NCI-H1436 (cell line): Measurements from ENCODE around the gene KRT35.
A peak's percentile ranks its signal among the peaks of the same experiment; 100 is the strongest.

ENCODE experiments used
- DNase-seq: peaks from one replicate; lab custom pipeline; 2025; lab: John Stamatoyannopoulos, UW

KRT35 gene

DNA sequence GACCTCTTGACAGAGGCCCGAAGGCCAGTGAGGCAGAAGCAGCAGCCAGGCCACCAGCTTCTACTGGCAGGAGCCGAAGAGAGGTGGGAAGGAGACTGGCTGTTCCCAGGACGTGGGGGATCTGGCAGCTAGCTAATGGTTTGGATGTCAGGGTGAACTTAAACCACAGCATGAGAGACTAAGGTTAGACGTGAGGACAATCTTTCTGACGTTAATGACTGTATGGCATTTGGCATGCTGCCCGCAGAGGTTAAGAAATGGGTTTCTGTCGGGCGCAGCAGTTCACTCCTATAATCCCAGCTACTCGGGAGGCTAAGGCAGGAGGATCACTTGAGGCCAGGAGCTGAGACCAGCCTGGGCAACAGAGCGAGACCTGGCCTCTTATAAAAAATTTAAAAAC, 30.8 kb upstream of the KRT35 start:
- DNase-seq = no peak

- DNase-seq = no peak
These were observed 30.2 kb upstream of the KRT35 start for GRCh38 chr17:41511116-41511515.

DNA sequence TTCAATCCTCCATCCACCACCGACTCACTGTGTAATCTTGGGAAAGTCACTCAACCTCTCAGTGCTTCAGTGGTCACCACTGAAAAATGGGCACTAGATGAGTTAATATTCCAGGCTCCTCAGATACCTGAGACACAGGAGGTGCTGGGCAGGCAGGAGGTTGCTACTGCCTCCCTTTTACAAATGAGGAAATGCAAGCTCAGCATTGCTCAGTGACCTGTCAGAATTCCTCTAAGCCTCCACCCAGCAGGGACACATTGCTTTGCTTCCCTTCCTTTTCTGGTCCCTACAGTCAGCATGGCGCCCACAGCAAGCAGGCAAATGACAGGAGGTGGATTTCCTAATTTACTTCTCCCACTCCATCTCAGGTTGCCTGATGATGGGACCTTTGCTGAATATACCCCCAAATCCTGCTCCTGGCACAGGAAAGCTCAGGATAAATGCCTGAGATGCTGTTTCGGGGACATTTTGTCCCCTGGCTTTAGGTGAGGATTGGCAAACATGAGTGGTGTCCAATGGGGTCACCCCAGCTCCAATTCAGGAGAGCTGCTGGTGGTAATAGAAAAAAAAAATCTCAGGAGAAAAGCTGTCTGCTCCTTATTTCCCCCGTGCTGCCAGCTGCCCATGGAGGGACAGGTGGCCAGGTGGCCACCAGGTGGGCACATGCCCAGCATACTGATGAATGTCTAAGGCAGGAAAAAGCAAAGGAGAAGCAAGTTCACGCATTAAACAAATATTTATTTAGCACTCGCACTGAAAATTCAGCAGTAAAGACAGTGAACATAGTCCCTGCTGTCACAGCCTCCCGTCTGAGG, 29.5 kb upstream of the KRT35 start:
- no peak for DNase-seq

DNA sequence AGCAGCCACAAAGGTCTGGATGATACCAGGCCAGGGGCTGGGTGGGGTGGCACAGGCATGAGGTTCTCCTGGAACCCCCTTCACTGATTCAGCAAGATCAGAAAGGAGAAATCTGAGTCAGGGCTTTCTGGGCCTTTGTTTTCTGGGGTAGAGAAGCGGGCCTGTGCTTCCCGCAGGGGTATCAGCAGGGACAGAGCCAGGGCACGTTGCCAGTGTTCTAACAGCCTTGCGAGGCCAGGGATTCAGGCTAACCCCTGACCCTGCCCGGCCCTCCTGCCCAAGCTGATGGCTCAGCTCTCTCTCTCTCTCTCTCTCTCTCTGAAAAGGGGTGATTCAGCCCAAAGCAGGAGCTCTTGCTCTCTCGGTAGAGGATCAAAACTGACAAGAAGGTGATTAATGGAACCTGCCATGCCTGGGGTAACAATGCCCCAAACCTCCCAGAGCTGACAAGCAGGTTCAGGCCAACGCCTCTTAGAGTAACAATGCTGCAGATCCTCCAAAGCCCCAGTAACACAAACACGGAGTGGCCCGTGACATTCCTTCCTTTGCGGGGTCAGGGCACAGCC, 26.4 kb upstream of the KRT35 start:
- no peak for DNase-seq

DNA sequence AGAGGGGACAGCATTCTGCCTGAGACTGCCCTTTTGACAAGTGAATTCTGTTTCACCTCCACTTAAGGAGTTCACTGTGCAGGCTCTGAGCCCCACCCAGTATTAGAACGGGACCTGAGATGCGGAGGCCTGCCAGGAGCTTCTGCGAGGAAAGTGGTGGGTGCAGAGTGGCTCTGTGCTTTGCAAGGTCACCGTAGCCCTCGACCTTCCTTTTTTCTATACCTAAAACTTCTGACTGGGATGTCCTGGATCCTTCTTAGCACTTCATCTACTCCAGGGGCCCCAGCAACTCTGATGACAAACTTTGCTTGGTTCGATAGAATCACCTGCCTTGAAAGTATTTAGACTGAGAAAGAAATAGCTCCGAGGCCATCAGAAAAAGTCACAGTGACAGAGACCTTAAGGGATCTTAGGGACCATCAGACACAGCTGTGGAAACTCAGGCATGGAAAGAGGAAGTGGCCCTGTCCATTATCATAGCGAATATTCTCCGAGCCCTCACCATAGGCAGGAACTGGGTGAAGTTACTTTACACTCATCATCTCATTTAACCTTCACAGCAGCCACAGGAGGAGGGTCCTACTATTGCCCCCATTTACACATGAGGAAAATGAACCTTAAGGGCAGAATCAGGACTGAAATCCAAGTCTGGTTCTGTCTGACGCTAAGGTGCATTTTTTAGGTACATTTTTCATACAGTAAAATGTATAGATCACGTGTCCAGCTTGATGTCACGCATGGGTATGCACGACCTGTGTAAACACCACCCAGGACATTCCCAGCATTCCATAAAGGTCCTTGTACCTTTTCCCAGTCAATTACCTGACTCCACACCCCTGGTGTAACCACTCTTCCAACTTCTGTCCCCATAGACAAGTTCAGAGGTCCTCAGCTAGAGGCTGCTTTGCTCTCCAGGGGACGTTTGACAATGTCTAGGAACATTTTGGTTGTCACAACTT, 25.1 kb upstream of the KRT35 start:
- no peak for DNase-seq

- no peak for DNase-seq
These were observed 24.3 kb upstream of the KRT35 start, which contains the start of gene KRT13 for GRCh38 chr17:41505007-41505808. Gene KRT13, minus strand, starts transcription at chr17:41505612. Its CDS starts 62 bp downstream, at chr17:41505550.

GRCh38 chr17:41504246-41504977, 23.5 kb upstream of the KRT35 start:
- no peak for DNase-seq

GRCh38 chr17:41503202-41503601, 22.3 kb upstream of the KRT35 start:
- DNase-seq = no peak

- no peak for DNase-seq
These were observed 19.4 kb upstream of the KRT35 start for GRCh38 chr17:41500131-41500911.

GRCh38 chr17:41499714-41500113, 18.8 kb upstream of the KRT35 start:
- no peak for DNase-seq

DNA sequence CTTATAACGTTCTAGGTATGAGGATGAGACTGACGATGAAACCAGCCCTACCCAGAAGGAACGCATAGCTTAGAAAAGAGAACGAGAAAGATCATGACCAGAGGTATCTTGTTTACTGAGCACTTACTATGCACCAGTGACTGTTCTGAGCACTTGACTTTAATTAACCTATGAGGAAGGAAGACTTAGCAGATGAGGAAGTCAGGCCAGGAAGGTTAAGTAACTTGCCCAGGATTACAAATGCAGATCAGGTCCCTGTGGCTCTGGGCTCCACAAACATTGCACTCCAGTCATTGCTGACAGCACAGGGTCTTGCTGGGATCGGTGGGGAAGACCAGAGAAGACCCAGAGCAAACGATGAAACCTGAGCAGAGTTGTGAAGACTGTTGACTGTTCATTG, 17.3 kb upstream of the KRT35 start:
- DNase-seq = no peak

GRCh38 chr17:41496803-41497484, 16.0 kb upstream of the KRT35 start:
- DNase-seq = peak; percentile 91

DNA sequence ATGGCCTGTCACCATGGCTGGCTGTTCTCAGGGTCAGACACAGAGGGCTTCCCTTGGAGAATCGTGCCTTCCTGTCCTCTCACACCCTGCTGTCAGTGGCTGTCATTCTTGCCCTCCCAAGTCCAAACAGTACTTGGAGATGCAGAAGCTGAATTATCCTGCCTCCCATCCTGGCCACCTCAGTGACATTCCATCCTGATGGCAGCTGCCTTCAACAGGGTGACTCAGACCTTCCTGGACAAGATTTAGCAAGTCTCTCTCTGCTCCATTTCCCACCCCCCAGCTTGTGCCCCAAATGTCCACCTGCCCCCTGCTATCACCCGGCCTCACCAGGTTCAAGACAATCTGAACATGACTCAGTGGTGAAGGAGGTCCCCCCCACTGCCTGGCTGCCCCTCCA, 13.6 kb upstream of the KRT35 start:
- DNase-seq = no peak

DNA sequence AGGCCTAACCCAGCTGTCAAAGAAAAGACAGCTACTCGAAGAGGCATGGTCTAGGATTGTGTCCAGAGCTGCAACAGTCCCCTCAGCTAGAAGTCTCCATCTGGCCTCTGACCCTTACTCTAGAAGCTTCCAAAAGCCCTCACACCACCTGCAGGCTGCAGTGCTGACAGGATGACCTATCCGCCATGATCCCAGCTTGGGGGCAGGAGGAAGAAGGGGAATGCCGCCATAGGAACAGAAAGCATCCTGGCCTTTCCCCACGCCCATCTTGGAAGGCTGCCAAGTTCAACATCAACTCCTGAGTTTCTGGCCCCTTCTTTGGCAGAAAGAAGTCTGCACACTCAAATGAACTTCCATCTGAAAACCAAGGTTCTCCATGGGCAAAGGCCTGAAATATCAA, 11.8 kb upstream of the KRT35 start:
- DNase-seq = peak; percentile 10

GRCh38 chr17:41492351-41492750, 11.4 kb upstream of the KRT35 start:
- DNase-seq = no peak

DNA sequence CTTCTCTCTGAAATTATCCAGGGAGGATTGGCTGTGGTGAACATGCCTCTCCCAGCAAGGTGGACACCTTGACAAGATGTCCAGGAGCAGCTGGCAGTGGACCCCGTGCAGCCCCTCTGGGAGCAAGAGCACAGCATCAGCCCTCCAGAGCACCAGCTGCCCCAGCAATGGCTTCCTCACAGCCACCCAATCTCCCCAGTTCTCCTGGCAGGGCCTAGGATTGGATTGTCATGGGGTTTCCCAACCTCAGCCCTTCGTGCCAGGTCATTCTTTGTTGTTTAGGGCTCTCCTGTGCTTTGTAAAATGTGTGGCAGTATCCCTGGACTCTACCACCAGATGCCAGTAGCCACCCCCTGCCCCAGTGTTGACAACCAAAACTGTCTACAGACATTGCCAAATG, 10.5 kb upstream of the KRT35 start:
- no peak for DNase-seq

DNA sequence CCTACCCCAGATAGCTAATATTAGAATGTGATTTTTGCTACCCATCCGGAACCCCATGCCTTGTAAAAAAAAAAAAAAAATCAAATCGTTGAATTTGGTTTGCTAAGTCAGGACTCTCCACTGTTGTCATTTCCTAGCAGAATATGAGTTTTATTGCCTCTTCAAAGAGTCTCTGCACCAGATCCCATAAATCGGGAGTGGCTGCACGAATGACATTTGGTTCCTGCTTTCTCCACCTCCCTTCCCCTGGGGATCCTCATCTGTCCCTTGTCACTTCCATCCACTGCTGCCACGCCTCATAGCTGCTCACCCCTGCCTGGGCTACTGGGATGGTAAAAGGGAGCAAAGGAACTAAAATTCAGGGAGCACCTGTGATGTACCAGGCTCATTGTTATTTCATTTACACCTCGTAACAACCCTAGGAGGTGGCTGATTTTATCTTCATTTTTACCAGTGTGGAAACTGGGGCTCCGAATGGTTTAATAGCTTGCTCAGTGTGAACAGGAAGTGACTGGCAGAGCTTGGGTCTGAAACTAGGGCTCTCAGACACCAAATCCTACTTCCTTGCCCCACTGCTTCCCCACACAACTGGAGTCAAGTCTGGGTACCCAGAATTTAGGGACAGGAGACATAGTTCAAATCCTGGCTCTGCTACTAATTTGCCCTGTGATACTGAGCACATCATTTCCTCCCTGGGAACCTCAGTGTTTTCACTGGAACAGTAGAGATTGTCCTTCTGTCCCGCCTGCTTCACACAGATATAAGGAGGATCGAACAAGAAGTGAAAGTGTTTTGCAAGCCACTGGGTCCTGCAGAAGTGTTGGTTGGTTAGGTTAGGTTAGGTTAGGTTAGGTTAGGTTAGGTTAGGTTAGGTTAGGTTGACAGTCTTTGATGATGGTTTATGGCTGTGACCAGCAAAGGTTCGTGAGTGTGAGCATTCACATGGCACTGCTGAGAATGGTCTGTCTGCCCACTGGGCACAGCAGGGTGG, 9.3 kb upstream of the KRT35 start:
- DNase-seq = no peak

DNA sequence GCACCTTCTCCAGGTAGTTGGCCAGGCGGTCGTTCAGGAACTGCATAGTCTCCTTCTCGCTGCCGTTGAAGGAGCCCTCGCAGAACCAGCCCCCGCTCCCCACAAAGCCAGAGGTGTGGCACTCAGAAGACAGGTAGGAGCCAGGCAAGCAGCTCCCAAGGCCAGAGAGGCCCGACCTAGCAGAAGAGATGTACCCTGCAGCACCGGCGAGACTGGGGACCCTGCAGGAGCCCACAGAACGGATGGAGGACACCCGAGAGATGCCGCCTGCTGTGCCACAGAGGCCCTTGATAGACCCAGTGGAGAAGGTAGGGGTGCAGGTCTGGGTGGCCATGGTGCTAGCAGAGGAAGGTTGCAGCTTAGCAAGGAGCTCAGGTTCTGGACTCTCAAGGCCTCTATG, 8.6 kb upstream of the KRT35 start, which contains the start of gene KRT36:
Gene KRT36 (minus strand): TSS at position 380 of the 400 bp plus-strand sequence. CDS start 46 bp downstream, at position 334.
- no peak for DNase-seq
